Hepatocyte (in vitro differentiated cells): ENCODE measurements around the gene VIPR2. TPM values are rescaled to one million over a fixed set of nuclear protein-coding genes. Genes with fewer than 3 reads are reported as not detected.

ENCODE experiments used
- DNase-seq: peaks from one replicate; pipeline ENCODE4 v3.0.0-alpha.2; 2016; ENCODE audit warnings: low spot score
- H2AFZ ChIP-seq: fragments of 200-600 bp; sonication (generic); 2 replicates; pipeline ENCODE4 v1.6.0; 2016; ENCODE audit warnings: antibody characterized with exemption, mild to moderate bottlenecking
- H3K27ac ChIP-seq: fragments of 200-600 bp; sonication (generic); 2 replicates; pipeline ENCODE4 v1.5.1; 2016; ENCODE audit warnings: mild to moderate bottlenecking
- H3K27me3 ChIP-seq: fragments of 200-600 bp; sonication (generic); 2 replicates; pipeline ENCODE4 v1.6.1; 2016
- H3K36me3 ChIP-seq: fragments of 200-600 bp; sonication (generic); replicated peaks from 2 replicates; pipeline ENCODE4 v1.5.1; 2016; ENCODE audit warnings: low read depth; ENCODE audit not compliant: insufficient read depth
- H3K4me1 ChIP-seq: fragments of 200-600 bp; sonication (generic); 2 replicates; pipeline ENCODE4 v1.5.1; 2016; ENCODE audit warnings: mild to moderate bottlenecking, moderate library complexity; ENCODE audit not compliant: insufficient read depth
- H3K4me2 ChIP-seq: fragments of 200-600 bp; sonication (generic); 2 replicates; pipeline ENCODE4 v1.6.0; 2016
- H3K4me3 ChIP-seq: fragments of 200-600 bp; sonication (generic); 2 replicates; pipeline ENCODE4 v1.5.1; 2016; ENCODE audit warnings: mild to moderate bottlenecking
- H3K79me2 ChIP-seq: fragments of 200-600 bp; sonication (generic); 2 replicates; pipeline ENCODE4 v1.6.0; 2017; ENCODE audit warnings: mild to moderate bottlenecking
- H3K9me2 ChIP-seq: fragments of 200-600 bp; sonication (generic); replicated peaks from 2 replicates; pipeline ENCODE4 v1.6.0; 2017; ENCODE audit warnings: mild to moderate bottlenecking; ENCODE audit not compliant: insufficient read depth
- H3K9me3 ChIP-seq: fragments of 200-600 bp; sonication (generic); 2 replicates; pipeline ENCODE4 v1.5.1; 2016; ENCODE audit warnings: low read depth, mild to moderate bottlenecking
- H4K20me1 ChIP-seq: fragments of 200-600 bp; sonication (generic); 2 replicates; pipeline ENCODE4 v1.6.0; 2016; ENCODE audit warnings: mild to moderate bottlenecking; ENCODE audit not compliant: insufficient read depth, poor library complexity, severe bottlenecking
- CTCF ChIP-seq: fragments of 200-600 bp; sonication (generic); IDR thresholded peaks from 2 replicates; pipeline ENCODE4 v1.5.1; 2016; ENCODE audit warnings: antibody characterized with exemption, mild to moderate bottlenecking; ENCODE audit not compliant: poor library complexity
- EZH2 ChIP-seq: fragments of 200-600 bp; sonication (generic); IDR thresholded peaks from 2 replicates; pipeline ENCODE4 v1.6.1; 2016; ENCODE audit warnings: antibody characterized with exemption, mild to moderate bottlenecking, borderline replicate concordance
- EZH2phosphoT487 ChIP-seq: fragments of 200-600 bp; sonication (generic); IDR thresholded peaks from one replicate; pipeline ENCODE4 v1.6.1; 2018; ENCODE audit warnings: antibody characterized with exemption, mild to moderate bottlenecking, low read depth, moderate library complexity; ENCODE audit not compliant: unreplicated experiment, severe bottlenecking
- WGBS: methylation state at CpG from one replicate; pipeline ENCODE4 v1.1.6; 2016; ENCODE audit warnings: low lambda C conversion rate; ENCODE audit errors: missing lambda C conversion rate; 5-methylcytosine and 5-hydroxymethylcytosine counted together
- polyA plus RNA-seq: library from polyadenylated mRNA; unstranded; fragments of >200 nt; fragmentation: Nextera tagmentation; extraction: Ambion mirVana; gene quantifications from 2 replicates; pipeline ENCODE4 v1.2.1, GENCODE V29; 2016
- total RNA-seq: library from RNA; depleted of rRNA; stranded (reverse); fragments of >200 nt; gene quantifications from 2 replicates; pipeline ENCODE4 v1.2.3, GENCODE V29; 2014

Gene VIPR2
- total and polyA plus RNA-seq, 2 experiments from 2014 or later = 2.7 to 3.4 TPM

GRCh38 chr7:159096736-159097581, 47.7 kb downstream of the VIPR2 start:
- Histone ChIP-seq H3K27me3 (no peaks in the 10 kb centered on the region), H3K27ac (no peak overlapping the region), H4K20me1 (no peaks in the 10 kb centered on the region), H3K36me3 (no peaks in the 10 kb centered on the region), H3K79me2 (no peaks in the 10 kb centered on the region), H2AFZ (no peak overlapping the region), H3K4me3 (no peak overlapping the region), H3K4me2 (no peak overlapping the region), H3K4me1 (no peaks in the 10 kb centered on the region), H3K9me3 (no peaks in the 10 kb centered on the region), H3K9me2 (no peaks in the 10 kb centered on the region)
- no peak for DNase-seq
- TF ChIP-seq EZH2phosphoT487 = no peak
- no peak for TF ChIP-seq EZH2
- no peak for TF ChIP-seq CTCF
- WGBS = 94% methylated on average over 27 of the region's 27 CpGs

- Histone ChIP-seq H3K79me2 (no peaks in the 10 kb centered on the region), H2AFZ (no peak overlapping the region), H3K4me1 (no peaks in the 10 kb centered on the region), H3K4me2 (no peak overlapping the region), H3K4me3 (no peak overlapping the region), H3K9me3 (no peaks in the 10 kb centered on the region), H3K27me3 (no peaks in the 10 kb centered on the region), H3K9me2 (no peaks in the 10 kb centered on the region), H4K20me1 (no peaks in the 10 kb centered on the region), H3K27ac (no peak overlapping the region), H3K36me3 (no peaks in the 10 kb centered on the region)
- no peak for TF ChIP-seq EZH2phosphoT487
- TF ChIP-seq CTCF = no peak
- no peak for TF ChIP-seq EZH2
- WGBS = 96% methylated on average over 14 of the region's 14 CpGs
- DNase-seq = no peak
Measured at GRCh38 chr7:159095979-159096411, 48.7 kb downstream of the VIPR2 start.

GRCh38 chr7:159094919-159095915, 49.5 kb downstream of the VIPR2 start:
- Histone ChIP-seq H4K20me1 (no peaks in the 10 kb centered on the region), H2AFZ (no peak overlapping the region), H3K9me3 (no peaks in the 10 kb centered on the region), H3K4me3 (no peak overlapping the region), H3K4me2 (no peak overlapping the region), H3K4me1 (no peaks in the 10 kb centered on the region), H3K79me2 (no peaks in the 10 kb centered on the region), H3K27me3 (no peaks in the 10 kb centered on the region), H3K27ac (no peak overlapping the region), H3K36me3 (no peaks in the 10 kb centered on the region), H3K9me2 (no peaks in the 10 kb centered on the region)
- 86% methylated on average over 17 of the region's 17 CpGs for WGBS
- TF ChIP-seq CTCF = no peak
- no peak for TF ChIP-seq EZH2phosphoT487
- TF ChIP-seq EZH2 = no peak
- DNase-seq = no peak
